Erythroblast (primary cell): ENCODE data around the gene CSTB.

Experiments used
- GATA1 ChIP-seq: IDR thresholded peaks from 2 replicates; pipeline ENCODE4 v1.6.1; 2011; ENCODE audit warnings: low read depth, mild to moderate bottlenecking, control low read depth, low read length, moderate library complexity
- POLR2A ChIP-seq: IDR thresholded peaks from 2 replicates; pipeline ENCODE4 v1.6.1; 2011; ENCODE audit warnings: mild to moderate bottlenecking, low read length

DNA sequence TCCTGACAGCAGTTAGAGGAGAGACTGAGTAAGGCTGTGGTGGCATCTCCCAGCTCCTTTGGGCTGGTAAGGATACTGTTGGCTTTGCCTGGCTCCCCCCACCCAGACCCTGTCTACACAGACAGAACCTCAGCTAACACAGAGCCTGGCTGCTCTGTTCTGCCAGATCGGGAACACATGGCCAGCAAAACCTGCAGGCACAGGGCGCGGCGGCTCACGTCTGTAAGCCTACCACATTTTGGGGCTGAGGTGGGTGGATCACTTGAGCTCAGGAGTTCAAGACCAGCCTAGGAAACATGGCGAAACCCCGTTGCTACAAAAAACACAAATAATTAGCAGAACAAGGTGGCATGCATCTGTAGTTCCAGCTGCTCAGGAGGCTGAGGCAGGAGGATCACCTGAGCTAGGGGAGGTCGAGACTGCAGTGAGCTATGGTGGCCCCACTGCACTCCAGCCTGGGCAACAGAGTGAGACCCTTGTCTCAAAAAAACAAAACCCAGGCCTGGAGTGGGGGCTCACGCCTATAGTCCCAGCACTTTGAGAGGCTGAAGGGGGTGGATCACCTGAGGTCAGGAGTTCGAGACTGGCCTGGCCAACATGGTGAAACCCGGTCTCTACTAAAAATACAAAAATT, 6.7 kb downstream of the CSTB start:
- TF ChIP-seq POLR2A (no peak), GATA1 (no peak)
